ENCODE data around the gene TLE4.
A peak's percentile ranks its signal among the peaks of the same experiment; 100 is the strongest.
"Not testable (repeated sequence)": the region's sequence is repeated elsewhere in the genome, so short reads cannot be mapped to it uniquely, and the experiment has no call there.

The TLE4 gene

DNA sequence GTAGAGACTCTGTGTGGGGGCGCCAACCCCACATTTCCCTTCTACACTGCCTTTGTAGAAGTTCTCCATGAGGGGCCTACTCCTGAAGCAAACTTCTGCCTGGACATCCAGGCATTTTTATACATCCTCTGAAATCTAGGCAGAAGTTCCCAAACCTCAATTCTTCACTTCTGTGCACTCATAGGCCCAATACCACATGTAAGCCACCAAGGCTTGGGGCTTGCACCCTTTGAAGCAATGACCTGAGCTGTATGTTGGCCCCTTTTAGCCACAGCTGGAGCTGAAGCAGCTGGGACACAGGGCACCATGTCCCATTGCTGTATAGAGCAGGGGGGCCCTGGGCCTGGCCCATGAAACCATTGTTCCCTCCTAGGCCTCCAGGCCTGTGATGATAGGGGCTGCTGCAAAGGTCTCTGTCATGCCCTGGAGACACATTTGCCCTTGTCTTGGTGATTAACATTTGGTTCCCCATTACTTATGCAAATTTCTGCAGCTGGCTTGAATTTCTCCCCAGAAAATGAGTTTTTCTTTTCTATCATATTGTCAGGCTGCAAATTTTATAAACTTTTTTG is 180.2 kb downstream of the TLE4 start:
- DNase-seq, result not testable (repeated sequence)

DNA sequence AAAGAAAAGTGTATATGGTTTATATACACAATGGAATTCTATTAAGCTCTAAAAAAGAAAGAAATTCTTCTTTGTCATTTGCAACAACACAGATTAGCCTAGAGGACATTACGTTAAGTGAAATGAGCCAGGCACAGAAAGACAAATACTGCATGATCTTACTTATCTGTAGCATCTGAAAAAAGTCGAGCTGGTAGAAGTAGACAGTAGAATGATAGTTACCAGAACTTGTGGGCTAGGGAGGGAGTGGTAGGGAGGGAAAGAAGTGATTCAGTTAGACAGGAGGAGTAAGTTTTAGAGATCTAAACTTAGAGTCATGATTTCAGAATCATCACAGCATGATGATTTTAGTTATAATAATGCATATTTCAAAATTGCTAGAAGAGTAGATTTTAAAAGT is 184.6 kb downstream of the TLE4 start:
- no peak for DNase-seq

DNA sequence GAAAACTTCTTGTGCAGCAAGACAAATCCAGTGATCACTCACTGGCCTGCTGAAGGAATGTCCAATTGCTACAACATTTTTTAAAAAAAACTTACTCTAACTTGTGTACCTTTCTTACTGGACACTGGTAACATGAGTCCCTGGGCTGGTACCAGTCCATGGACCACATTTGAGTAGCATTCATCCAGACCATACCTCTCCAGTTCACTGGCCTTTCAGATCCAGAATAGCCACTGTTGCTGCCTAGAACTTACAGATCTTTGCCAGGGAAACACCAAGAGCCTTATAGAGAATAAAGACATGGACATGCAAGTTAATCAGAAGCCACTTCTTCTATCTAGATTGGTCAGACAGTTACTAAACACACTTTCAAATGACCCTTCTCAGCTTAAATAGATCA is 185.3 kb downstream of the TLE4 start:
- DNase-seq, result no peak

DNA sequence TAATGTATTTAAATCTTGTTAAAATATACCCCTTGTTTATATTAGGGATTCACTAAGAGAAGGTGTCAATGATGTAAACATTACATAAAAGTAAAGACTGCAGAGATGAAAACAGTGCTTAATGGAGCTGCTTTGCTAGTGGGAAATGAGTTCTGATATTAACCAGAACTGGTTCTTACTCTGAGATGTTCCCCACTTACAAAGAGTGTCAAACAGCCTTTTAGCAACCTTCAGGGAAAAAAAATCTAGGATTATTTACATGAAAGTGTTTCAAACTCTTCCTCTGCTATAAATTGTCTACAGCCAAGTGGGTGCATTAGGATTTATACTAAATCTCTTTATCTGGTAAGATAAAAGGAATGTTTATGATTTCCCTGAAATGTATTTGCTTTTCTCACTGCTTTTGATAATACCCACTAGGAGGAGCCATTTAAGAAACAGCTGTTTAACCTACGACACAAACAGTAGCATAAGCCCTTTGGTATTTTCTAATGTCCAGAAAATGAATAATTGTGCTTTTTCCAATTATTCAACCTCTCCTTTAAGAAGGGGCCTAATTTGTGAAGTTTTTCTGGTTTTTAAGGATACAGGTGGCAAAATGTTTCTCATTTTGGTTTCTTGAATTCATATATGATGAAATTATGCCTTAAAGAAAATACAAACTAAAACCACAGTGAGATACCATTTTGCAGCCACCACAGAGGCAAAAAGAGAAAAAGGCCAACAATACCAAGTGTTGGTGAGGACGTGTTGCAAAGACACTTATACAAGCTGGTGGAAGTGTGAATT is 186.3 kb downstream of the TLE4 start:
- peak; percentile 10 for DNase-seq

DNA sequence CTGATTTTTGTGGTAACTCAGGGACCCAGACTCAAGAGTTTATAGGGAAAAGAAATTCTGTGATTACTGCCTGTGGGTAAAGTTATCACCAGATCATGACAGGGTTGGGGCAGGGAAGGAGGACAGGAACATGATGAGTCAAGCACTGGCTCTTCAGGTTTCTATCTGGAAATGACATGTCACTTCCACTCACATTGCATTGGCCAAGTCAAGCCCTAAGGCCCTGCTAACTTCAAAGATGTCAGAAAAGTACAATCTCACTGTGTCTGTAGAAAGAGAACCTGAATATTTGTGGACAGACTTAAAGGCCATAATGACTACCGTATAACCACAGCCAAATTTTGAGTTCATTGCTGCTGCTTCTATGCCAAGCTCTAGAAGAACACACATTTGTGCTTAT is 187.7 kb downstream of the TLE4 start:
- DNase-seq, result peak; percentile 17

DNA sequence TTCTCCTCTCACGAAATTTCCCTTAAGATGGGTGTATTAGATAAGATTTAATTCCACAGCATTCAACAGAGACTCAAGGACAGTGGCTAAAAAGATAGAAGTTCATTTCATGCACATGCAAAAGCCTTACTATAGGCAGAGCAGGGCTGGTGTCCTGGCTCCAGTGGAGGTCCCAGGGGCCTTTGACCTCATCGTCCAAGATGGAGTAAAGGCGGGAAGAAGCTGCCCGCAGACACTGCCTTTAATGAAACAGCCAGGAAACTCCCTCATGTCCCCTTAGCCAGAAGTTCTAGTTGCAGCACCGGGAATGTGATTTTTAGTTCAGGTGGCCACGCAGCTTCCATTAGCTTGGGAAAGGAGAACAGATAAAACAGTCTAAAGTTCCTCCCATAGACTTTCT is 190.3 kb downstream of the TLE4 start:
- no peak for DNase-seq

DNA sequence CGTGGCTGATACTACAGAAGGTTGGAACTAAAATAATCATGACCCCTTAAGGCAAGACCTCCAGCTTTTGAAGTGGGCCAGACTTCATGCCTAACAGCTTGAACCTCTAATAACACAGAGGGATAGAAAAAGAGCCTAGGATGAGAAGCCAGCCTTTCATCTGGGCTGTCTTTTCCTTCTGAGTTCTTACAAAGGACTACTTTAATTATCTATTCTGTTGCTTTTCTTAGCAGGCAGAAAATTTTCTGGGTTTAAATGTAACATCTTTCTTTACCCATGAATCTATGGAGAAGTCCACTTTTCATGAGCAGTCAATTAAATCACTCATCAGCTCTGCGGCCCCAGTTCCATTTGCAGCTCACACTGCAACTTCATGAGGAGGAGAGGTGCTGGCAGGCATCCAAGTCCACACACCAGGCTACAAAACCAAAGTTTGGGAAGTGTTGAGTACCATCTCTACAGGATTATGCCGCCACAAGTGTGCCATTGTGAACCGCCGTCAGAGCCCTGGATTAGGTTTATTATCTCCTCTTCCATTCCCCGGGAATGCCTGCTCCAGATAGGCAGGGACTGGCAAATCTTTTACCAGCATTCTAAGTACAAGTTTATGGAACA is 192.0 kb downstream of the TLE4 start:
- DNase-seq, result peak; percentile 28

DNA sequence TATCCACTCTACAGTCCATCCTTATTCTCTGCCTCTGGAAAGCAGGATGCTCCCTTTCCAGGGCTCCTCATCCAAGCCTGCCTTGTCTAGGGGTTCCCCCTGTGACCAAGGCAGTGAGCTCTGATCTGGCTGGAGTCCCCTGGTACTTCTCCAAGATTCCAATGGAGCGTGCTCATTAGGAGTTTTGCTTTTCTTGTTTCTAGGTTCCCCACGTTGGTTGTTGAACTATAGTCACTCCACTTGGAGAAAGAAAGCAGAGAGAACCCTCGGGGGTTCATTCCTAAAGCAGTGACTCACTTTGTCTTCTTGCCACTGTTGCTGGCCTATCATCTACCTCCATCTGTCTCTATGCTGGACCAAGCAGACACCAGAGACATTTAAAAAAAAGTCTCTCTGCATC is 192.6 kb downstream of the TLE4 start:
- peak; percentile 97 for DNase-seq

DNA sequence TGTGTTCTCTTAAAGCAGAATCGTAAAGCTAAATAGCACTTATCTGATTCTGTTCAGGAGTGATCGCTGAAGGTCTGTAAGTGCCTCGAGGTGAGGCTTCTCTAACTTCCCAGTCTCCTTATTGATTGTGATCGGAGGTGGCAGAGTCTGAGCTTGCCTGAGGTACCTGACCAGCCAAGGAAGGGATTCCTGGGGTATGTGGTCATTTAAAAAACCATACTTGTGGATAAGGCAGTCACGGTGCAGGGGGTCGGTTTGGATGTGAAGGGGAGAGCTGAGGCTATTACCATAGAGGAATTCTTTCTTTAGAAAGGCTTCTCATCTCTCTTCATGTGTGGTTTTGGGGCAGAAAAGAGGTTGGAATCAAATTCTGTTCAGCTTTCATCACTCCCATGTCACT is 193.7 kb downstream of the TLE4 start:
- DNase-seq, result peak; percentile 35

DNA sequence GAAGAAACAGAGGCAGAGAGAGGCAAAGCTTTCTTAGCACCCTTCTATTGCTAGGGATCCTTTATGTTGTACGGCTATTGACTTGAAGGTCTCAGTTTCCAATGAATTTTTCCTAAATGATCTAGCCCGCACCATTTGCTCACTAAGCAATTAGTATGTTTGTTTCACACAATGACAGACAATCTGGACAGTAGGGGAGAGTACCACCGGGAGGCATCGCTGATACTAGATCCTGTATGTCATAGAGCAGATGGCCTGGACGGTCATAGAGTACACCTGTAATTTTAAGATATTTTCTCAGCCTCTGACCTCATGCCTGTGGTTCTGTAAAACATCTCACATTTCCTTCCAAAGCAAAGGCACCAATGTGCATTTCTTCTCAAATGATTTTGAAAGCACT is 194.3 kb downstream of the TLE4 start:
- DNase-seq, result no peak

DNA sequence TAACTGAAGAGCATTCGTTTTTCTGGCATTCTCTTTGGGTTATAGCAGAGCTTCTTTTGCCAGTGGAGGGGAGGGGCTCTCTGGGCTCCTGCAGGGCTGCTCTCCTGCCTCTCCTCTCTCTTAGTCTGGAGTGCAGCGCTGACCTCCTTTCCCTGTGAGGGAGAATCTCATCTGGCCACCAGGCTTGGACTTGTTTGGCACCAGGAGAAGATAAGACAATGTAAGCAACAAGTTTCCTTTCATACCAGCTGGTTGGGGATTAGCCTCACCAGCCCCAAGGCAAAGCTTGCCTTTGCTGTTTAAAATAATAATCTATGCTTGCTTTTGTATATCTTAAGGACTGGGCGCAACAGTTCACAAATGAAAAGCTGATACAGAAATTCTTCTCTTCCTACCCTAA is 196.4 kb downstream of the TLE4 start:
- DNase-seq, result no peak

DNA sequence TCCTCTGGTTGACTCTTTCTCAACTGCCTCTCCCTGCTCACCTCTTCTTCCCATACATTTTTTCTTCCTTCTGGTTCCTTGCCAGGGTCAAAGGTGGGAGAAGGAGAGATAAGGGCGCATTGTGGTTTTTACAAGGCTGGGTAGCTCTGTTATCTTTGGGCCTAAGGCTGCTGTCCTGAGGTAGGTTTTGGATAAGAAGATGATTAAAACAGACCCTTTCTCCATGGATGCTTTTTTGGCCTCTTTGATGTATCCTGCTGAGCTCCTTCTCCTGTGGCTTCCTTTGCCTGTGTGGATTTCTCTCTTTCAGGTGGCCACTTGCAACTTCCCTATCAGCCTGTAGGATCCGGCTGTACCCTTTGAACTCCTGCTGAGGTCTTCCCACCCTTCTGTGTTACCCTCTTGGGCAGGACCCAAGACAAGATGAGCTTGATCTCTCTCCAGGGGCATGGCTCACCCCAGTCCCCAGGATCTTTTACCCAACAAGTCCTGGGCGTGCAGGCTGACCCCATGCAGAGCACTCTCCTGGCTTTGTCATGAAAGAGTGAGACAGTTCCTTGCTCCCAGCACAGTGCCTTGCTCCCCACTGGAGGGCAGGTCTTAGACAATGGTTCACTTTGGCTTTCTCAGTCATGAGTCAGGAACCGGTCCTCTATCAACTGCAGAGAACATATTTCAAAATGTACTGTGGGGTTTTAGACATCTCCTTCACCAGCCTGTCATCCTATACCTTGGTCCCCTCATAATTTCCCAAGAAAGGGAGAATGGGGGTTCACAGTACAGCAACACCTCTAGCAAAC is 197.9 kb downstream of the TLE4 start:
- DNase-seq, result no peak

DNA sequence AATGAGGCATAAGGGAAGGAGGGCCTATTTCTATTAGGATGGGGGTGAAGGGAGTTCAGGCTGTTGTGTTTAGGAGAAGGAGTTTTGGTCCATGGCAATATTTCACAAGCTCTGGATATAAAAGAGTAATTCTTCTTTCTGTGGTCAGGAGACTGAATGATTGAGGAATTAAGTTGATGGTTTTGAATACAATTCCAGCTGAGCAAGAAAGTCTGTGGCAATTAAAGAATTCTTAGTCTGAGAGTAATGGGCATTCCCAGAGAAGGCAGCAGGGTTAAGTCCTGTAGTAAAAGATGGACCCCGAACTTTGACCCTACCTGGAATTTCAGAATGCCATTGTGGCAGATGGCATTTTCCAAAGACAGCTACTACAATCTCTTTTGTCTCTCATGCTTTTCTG is 202.6 kb downstream of the TLE4 start:
- DNase-seq, result peak; percentile 37
